Keratinocyte (primary cell): ENCODE measurements around the gene CDKN1C. TPM values are rescaled to one million over a fixed set of nuclear protein-coding genes. Genes with fewer than 3 reads are reported as not detected.

Source experiments
- DNase-seq: peaks from one replicate; pipeline ENCODE4 v3.0.0-alpha.2; 2011; ENCODE audit warnings: low read depth, missing footprints, low spot score
- FAIRE-seq: peaks from 2 replicates; lab custom pipeline; 2011; peaks lifted over from hg19 to GRCh38; lab: Jason Lieb, UNC
- H2AFZ ChIP-seq: 2 replicates; pipeline ENCODE4 v1.6.0; 2012; ENCODE audit warnings: low read length, control low read depth, inconsistent platforms; ENCODE audit not compliant: control insufficient read depth
- H3K27ac ChIP-seq: 2 replicates; pipeline ENCODE4 v1.5.1; 2011; ENCODE audit warnings: low read length; ENCODE audit not compliant: control insufficient read depth, insufficient read depth
- H3K27me3 ChIP-seq: 3 replicates; pipeline ENCODE4 v1.6.0; 2011; ENCODE audit warnings: low read length; ENCODE audit not compliant: control insufficient read depth, insufficient read depth; ENCODE audit errors: extremely low read depth
- H3K36me3 ChIP-seq, 2 experiments: 2 replicates in 1 of 2; 3 replicates in 1 of 2; pipeline ENCODE4 v1.5.1; 2011; ENCODE audit warnings: low read length in 2 of 2, mild to moderate bottlenecking in 1 of 2; ENCODE audit not compliant: control insufficient read depth in 2 of 2, insufficient read depth in 2 of 2; ENCODE audit errors: extremely low read depth in 1 of 2
- H3K4me1 ChIP-seq: 3 replicates; pipeline ENCODE4 v1.5.1; 2011; ENCODE audit warnings: low read length; ENCODE audit not compliant: control insufficient read depth, insufficient read depth; ENCODE audit errors: extremely low read depth
- H3K4me2 ChIP-seq: 3 replicates; pipeline ENCODE4 v1.6.0; 2011; ENCODE audit warnings: low read depth, low read length; ENCODE audit not compliant: control insufficient read depth, insufficient read depth; ENCODE audit errors: extremely low read depth
- H3K4me3 ChIP-seq, 3 experiments: fragments of 200-600 bp in 1 of 3; sonication (generic) in 1 of 3; 2 replicates in 2 of 3; 3 replicates in 1 of 3; pipeline ENCODE4 v1.5.1; 2011 to 2016; ENCODE audit warnings: low read length in 3 of 3, mild to moderate bottlenecking in 3 of 3, control low read depth in 2 of 3, inconsistent platforms in 1 of 3, low read depth in 1 of 3, mixed read lengths in 1 of 3, mixed run types in 1 of 3, moderate library complexity in 1 of 3; ENCODE audit not compliant: control insufficient read depth in 2 of 3, insufficient read depth in 2 of 3; ENCODE audit errors: extremely low read depth in 1 of 3
- H3K79me2 ChIP-seq: 2 replicates; pipeline ENCODE4 v1.6.0; 2012; ENCODE audit warnings: low read length; ENCODE audit not compliant: control insufficient read depth, insufficient read depth
- H3K9ac ChIP-seq: 3 replicates; pipeline ENCODE4 v1.6.0; 2011; ENCODE audit warnings: low read length; ENCODE audit not compliant: control insufficient read depth, insufficient read depth; ENCODE audit errors: extremely low read depth
- H3K9me1 ChIP-seq: 3 replicates; pipeline ENCODE4 v1.6.0; 2011; ENCODE audit warnings: low read length; ENCODE audit not compliant: control insufficient read depth, insufficient read depth; ENCODE audit errors: extremely low read depth
- H3K9me3 ChIP-seq: 2 replicates; pipeline ENCODE4 v1.5.1; 2012; ENCODE audit warnings: low read depth, low read length; ENCODE audit not compliant: control insufficient read depth
- H4K20me1 ChIP-seq: 3 replicates; pipeline ENCODE4 v1.6.0; 2011; ENCODE audit warnings: low read length; ENCODE audit not compliant: control insufficient read depth, insufficient read depth; ENCODE audit errors: extremely low read depth
- CTCF ChIP-seq, 3 experiments: IDR thresholded peaks in 1 of 3; conservative IDR thresholded peaks in 1 of 3; optimal IDR thresholded peaks in 1 of 3; 2 replicates in 2 of 3; 3 replicates in 1 of 3; pipeline versions ENCODE3 to v1.5.1; 2011; ENCODE audit warnings: low read length in 3 of 3, mild to moderate bottlenecking in 3 of 3, moderate library complexity in 2 of 3, control low read depth in 1 of 3, inconsistent platforms in 1 of 3; ENCODE audit not compliant: insufficient read depth in 2 of 3; ENCODE audit errors: extremely low read depth in 1 of 3
- EZH2 ChIP-seq: IDR thresholded peaks from one replicate; pipeline ENCODE4 v1.6.1; 2012; ENCODE audit warnings: inconsistent platforms, mild to moderate bottlenecking, low read length, moderate library complexity
- dilution Hi-C: fragments of 300-500 bp; cut with MboI; formaldehyde crosslinking; loops from one replicate; pipeline ENCODE4 v1.7.0; 2020; ENCODE audit warnings: low sequenced_read_pairs; ENCODE audit not compliant: extremely low pct_ligation_motif_present
- polyA plus RNA-seq, 5 experiments: library from polyadenylated mRNA; depleted of rRNA in 3 of 5; stranded (reverse) in 3 of 5; stranded (forward) in 1 of 5; unstranded in 1 of 5; fragments of >200 nt; gene quantifications; 1 replicate in 1 of 5; 2 replicates in 3 of 5; 3 replicates in 1 of 5; pipeline versions ENCODE4 v1.2.1 to v1.2.3, GENCODE V29; 2011 to 2012; ENCODE audit warnings: missing spikeins in 2 of 5, low read depth in 1 of 5, low replicate concordance in 1 of 5

CDKN1C gene
- polyA plus RNA-seq, 1 donor (not counting 4 experiments of a cell fraction or from before 2014, with no cell fraction given), result 0.37 TPM

- Histone ChIP-seq H3K79me2 (no peaks in the 10 kb centered on the region), H3K9ac (no peak overlapping the region), H3K4me3 (no peak overlapping the region), H4K20me1 (no peaks in the 10 kb centered on the region), H3K27me3 (peaks cover 72% of the 10 kb centered on the region), H2AFZ (no peak overlapping the region), H3K27ac (no peak overlapping the region), H3K4me1 (no peaks in the 10 kb centered on the region), H3K36me3 (no peaks in the 10 kb centered on the region), H3K4me2 (no peak overlapping the region), H3K9me3 (no peaks in the 10 kb centered on the region), H3K9me1 (no peaks in the 10 kb centered on the region)
- TF ChIP-seq EZH2 (no peak), CTCF (optimal IDR thresholded peaks at IDR 0.05 in 1 of 3, IDR thresholded peaks at IDR 0.05 in 1 of 3, conservative IDR thresholded peaks at IDR 0.05 in 1 of 3; ENCODE audit: extremely low read depth in 1 of 3, insufficient read depth in 2 of 3, low read length in 3 of 3) (no peak)
- no peak for DNase-seq
- dilution Hi-C loops, result no loop called here
- no peak for FAIRE-seq
These were observed 19.5 kb downstream of the CDKN1C start for GRCh38 chr11:2865922-2866577.

- H3K27ac ChIP-seq, result no peak overlapping the region
- H3K4me1 ChIP-seq, result no peaks in the 10 kb centered on the region
- DNase-seq, result no peak
- dilution Hi-C loops, result no loop called here
- no peaks in the 10 kb centered on the region for H4K20me1 ChIP-seq
- H3K4me3 ChIP-seq, result no peak overlapping the region
- H3K9me1 ChIP-seq, result no peaks in the 10 kb centered on the region
- no peak for TF ChIP-seq CTCF (optimal IDR thresholded peaks at IDR 0.05 in 1 of 3, IDR thresholded peaks at IDR 0.05 in 1 of 3, conservative IDR thresholded peaks at IDR 0.05 in 1 of 3; ENCODE audit: extremely low read depth in 1 of 3, insufficient read depth in 2 of 3, low read length in 3 of 3)
- TF ChIP-seq EZH2, result no peak
- H3K36me3 ChIP-seq, result no peaks in the 10 kb centered on the region
- H3K27me3 ChIP-seq, result peaks cover 72% of the 10 kb centered on the region
- no peak overlapping the region for H3K4me2 ChIP-seq
- H3K79me2 ChIP-seq, result no peaks in the 10 kb centered on the region
- FAIRE-seq, result no peak
- H3K9me3 ChIP-seq, result no peaks in the 10 kb centered on the region
- no peak overlapping the region for H2AFZ ChIP-seq
- no peak overlapping the region for H3K9ac ChIP-seq
These were observed 20.7 kb downstream of the CDKN1C start for GRCh38 chr11:2864901-2865300.
